GM12875 (cell line): ENCODE measurements around the gene ILF3.

Experiments
- H3K4me3 ChIP-seq: one replicate; pipeline ENCODE4 v1.5.1; 2011; ENCODE audit warnings: low read depth, low read length, control low read depth
- TF ChIP-seq, protein P1 (sequence below): IDR thresholded peaks from 2 replicates; pipeline ENCODE4 v1.5.1; 2011; ENCODE audit warnings: low read depth, mild to moderate bottlenecking, control low read depth, inconsistent platforms, low read length, moderate library complexity, borderline replicate concordance; ENCODE audit not compliant: insufficient read depth

ILF3 gene

GRCh38 chr19:10618846-10619245, 35.3 kb upstream of the ILF3 start:
- TF ChIP-seq, protein P1, sequence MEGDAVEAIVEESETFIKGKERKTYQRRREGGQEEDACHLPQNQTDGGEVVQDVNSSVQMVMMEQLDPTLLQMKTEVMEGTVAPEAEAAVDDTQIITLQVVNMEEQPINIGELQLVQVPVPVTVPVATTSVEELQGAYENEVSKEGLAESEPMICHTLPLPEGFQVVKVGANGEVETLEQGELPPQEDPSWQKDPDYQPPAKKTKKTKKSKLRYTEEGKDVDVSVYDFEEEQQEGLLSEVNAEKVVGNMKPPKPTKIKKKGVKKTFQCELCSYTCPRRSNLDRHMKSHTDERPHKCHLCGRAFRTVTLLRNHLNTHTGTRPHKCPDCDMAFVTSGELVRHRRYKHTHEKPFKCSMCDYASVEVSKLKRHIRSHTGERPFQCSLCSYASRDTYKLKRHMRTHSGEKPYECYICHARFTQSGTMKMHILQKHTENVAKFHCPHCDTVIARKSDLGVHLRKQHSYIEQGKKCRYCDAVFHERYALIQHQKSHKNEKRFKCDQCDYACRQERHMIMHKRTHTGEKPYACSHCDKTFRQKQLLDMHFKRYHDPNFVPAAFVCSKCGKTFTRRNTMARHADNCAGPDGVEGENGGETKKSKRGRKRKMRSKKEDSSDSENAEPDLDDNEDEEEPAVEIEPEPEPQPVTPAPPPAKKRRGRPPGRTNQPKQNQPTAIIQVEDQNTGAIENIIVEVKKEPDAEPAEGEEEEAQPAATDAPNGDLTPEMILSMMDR = no peak

DNA sequence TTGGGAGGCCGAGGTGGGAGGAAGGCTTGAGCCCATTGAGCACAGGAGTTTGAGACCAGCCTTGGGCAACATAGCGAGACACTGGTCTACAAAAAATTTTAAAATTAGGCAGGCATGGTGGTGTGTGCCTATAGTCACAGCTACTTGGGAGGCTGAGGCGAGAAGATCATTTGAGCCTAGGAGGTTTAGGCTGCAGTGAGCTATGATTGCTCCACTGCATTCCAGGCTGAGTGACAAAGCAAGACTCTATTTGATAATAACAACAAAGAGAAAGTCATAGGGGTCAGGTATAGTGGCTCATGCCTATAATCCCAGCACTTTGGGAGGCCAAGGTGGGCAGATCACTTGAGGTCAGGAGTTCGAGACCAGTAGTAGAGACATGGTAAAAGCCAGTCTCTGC, 33.4 kb upstream of the ILF3 start:
- TF ChIP-seq, protein P1 = no peak
- no peak overlapping the region for H3K4me3 ChIP-seq

More at GRCh38 chr19:10618846-10619245, 35.3 kb upstream of the ILF3 start:
- H3K4me3 ChIP-seq = no peak overlapping the region

DNA sequence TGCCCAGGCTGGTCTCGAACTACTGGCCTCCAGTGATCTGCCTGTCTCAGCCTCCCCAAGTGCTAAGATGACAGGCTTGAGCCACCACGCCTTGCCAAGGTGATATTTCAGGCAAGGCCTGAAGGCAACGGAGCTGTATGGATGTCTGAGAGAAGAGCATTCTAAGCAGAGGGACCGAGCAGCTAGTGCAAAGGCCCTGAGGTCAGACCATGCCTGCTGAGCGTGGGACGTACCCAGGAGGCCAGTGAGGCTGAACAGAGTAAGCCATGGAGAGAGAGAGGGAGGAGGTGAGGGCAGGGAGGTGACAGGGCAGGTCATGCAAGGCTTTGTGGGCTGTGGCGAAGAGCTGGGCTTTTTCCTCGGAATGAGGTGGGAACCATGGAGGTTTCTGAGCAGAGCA, 32.2 kb upstream of the ILF3 start:
- no peak overlapping the region for H3K4me3 ChIP-seq
- TF ChIP-seq, protein P1 = no peak

DNA sequence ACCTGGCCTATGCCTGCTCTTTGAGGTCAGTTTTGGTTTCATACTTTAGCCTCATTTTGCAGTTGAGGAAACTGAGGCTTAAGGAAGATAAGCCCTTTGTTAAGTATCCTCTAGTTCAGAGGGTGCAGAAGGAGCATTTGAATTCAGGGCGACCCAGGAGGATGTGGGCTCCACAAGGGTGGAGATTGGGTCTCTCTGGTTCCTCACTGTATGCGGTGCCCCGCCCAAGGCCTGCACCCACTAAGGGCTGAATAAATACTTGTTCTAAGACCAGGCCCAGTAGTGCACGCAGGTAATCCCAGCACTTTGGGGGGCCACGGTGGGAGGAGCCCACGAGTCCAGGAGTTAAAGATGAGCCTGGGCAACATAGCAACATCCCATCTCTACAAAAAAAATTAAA, 29.6 kb upstream of the ILF3 start:
- no peak overlapping the region for H3K4me3 ChIP-seq
- TF ChIP-seq, protein P1 = no peak

- H3K4me3 ChIP-seq = no peak within 1 kb of the TSS
- TF ChIP-seq, protein P1 = no peak
Observed at GRCh38 chr19:10625003-10625761, 29.0 kb upstream of the ILF3 start, which contains the start of gene SLC44A2. TSS of gene SLC44A2 (plus strand) at chr19:10625553. CDS start at chr19:10625634, 81 bp downstream.

DNA sequence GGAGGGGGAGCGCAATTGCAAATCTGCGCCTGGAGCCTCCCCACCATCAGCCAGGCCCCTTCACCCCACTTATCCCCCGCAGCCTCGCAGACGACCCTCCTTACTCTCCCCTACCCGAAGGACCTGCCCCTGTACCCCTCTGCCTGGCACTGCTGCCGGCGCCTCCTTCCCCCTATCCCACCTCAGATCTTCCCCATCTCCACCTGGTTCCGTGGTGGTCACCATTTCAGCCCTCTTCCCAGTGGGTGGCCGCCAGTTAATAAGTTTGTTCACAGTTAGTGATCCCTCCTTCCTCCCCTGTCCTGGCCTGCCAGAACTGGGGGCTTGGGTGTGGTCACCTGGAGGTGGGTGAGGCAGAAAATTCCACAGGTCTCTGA, 28.4 kb upstream of the ILF3 start:
- H3K4me3 ChIP-seq = no peak overlapping the region
- TF ChIP-seq, protein P1 = no peak

GRCh38 chr19:10631874-10632273, 22.3 kb upstream of the ILF3 start:
- TF ChIP-seq, protein P1 = no peak
- no peak overlapping the region for H3K4me3 ChIP-seq
